NT2/D1 (cell line): ENCODE results near the gene PNPLA6.

Experiments
- SUZ12 ChIP-seq: IDR thresholded peaks from 2 replicates; pipeline ENCODE4 v1.6.1; 2011; ENCODE audit not compliant: insufficient read length, insufficient read depth; ENCODE audit errors: extremely low read depth
- YY1 ChIP-seq: IDR thresholded peaks from 2 replicates; pipeline ENCODE4 v1.6.1; 2011; ENCODE audit not compliant: insufficient read length, insufficient read depth
- ZNF274 ChIP-seq: IDR thresholded peaks from 2 replicates; pipeline ENCODE4 v1.6.1; 2011; ENCODE audit warnings: mild to moderate bottlenecking, low read depth, low read length

GRCh38 chr19:7515110-7515644, 20.3 kb upstream of the PNPLA6 start:
- TF ChIP-seq YY1: no peak
- TF ChIP-seq SUZ12: no peak
- no peak for TF ChIP-seq ZNF274
